GM12878 (cell line): ENCODE measurements around the gene CD52. TPM values are rescaled to one million over a fixed set of nuclear protein-coding genes. Genes with fewer than 3 reads are reported as not detected.

Experiments
- ATAC-seq: fragments of 200-7000 bp; cut with Tn5 transposase; 3 replicates; pipeline ENCODE4 v1.9.1; 2020; ENCODE audit warnings: mild to moderate bottlenecking, moderate library complexity
- BruUV-seq: library from RNA; stranded (reverse); fragments of 400-500 nt; replicated peaks from 2 replicates; lab custom pipeline; 2021; lab: Mats Ljungman, UMichigan
- CTCF ChIA-PET: fragments of 300-600 bp; sonication (Branson Sonifier 250); formaldehyde crosslinking; extraction: SDS; loops from one replicate; lab custom pipeline; 2021; ENCODE audit warnings: inconsistent platforms; lab: Yijun Ruan, JAX
- POLR2A ChIA-PET: fragments of 350-600 bp; formaldehyde crosslinking; extraction: SDS; loops from one replicate; lab custom pipeline; 2021; ENCODE audit warnings: inconsistent platforms; lab: Charles Lee
- RAD21 ChIA-PET: fragments of 300-600 bp; sonication (Branson Sonifier 250); formaldehyde crosslinking; loops from one replicate; lab custom pipeline; 2023; ENCODE audit warnings: antibody characterized with exemption; ENCODE audit not compliant: unreplicated experiment; lab: Charles Lee
- SMC1A ChIA-PET: fragments of 300-600 bp; sonication (Branson Sonifier 250); formaldehyde crosslinking; loops from one replicate; lab custom pipeline; 2023; ENCODE audit not compliant: unreplicated experiment, uncharacterized antibody; lab: Charles Lee
- DNase-seq: peaks from one replicate; pipeline ENCODE4 v3.0.0-alpha.2; 2011; ENCODE audit warnings: low read depth, low spot score
- FAIRE-seq: peaks from 3 replicates; lab custom pipeline; 2011; peaks lifted over from hg19 to GRCh38; lab: Jason Lieb, UNC
- H2AFZ ChIP-seq: 2 replicates; pipeline ENCODE4 v1.6.0; 2011; ENCODE audit warnings: low read depth, low read length, control low read depth; ENCODE audit not compliant: control insufficient read depth
- H3K27ac ChIP-seq: 2 replicates; pipeline ENCODE4 v1.5.1; 2011; ENCODE audit warnings: control low read depth; ENCODE audit not compliant: control insufficient read depth, insufficient read depth
- H3K27me3 ChIP-seq, 2 experiments: replicated peaks in 1 of 2; 2 replicates each; pipeline versions ENCODE4 v1.6.0 to v1.6.1; 2011; ENCODE audit warnings: low read length in 1 of 2; ENCODE audit not compliant: control insufficient read depth in 2 of 2, insufficient read depth in 2 of 2
- H3K36me3 ChIP-seq, 2 experiments: 2 replicates each; pipeline ENCODE4 v1.5.1; 2011; ENCODE audit warnings: low read length in 1 of 2; ENCODE audit not compliant: control insufficient read depth in 2 of 2, insufficient read depth in 2 of 2
- H3K4me1 ChIP-seq: 2 replicates; pipeline ENCODE4 v1.6.1; 2011; ENCODE audit warnings: mild to moderate bottlenecking, low read length, moderate library complexity, mixed read lengths; ENCODE audit not compliant: control insufficient read depth, insufficient read depth
- H3K4me2 ChIP-seq: 2 replicates; pipeline ENCODE4 v1.6.0; 2011; ENCODE audit warnings: control low read depth; ENCODE audit not compliant: control insufficient read depth, insufficient read depth
- H3K4me3 ChIP-seq: fragments of 200-600 bp; sonication (generic); 2 replicates; pipeline ENCODE4 v1.5.1; 2016
- H3K79me2 ChIP-seq: 2 replicates; pipeline ENCODE4 v1.6.0; 2011; ENCODE audit warnings: low read length; ENCODE audit not compliant: control insufficient read depth, insufficient read depth
- H3K9ac ChIP-seq: 2 replicates; pipeline ENCODE4 v1.8.0; 2011; ENCODE audit warnings: low read length, control low read depth, mixed read lengths; ENCODE audit not compliant: control insufficient read depth, insufficient read depth
- H3K9me3 ChIP-seq: replicated peaks from 3 replicates; pipeline ENCODE4 v1.5.1; 2011; ENCODE audit warnings: mild to moderate bottlenecking, low read length; ENCODE audit not compliant: control insufficient read depth, insufficient read depth
- H4K20me1 ChIP-seq: 2 replicates; pipeline ENCODE4 v1.6.0; 2011; ENCODE audit not compliant: control insufficient read depth, insufficient read depth
- BCLAF1 ChIP-seq: fragments of 450-650 bp; IDR thresholded peaks from 2 replicates; pipeline ENCODE4 v1.6.1; 2017; ENCODE audit warnings: antibody characterized with exemption, mild to moderate bottlenecking, moderate library complexity
- E2F4 ChIP-seq: IDR thresholded peaks from 2 replicates; pipeline ENCODE4 v1.6.1; 2012; ENCODE audit warnings: low read depth, low read length, improper control_type of control experiment
- EGR1 ChIP-seq, 2 experiments: IDR thresholded peaks; 1 replicate in 1 of 2; 2 replicates in 1 of 2; pipeline ENCODE4 v1.6.1; 2011 to 2012; ENCODE audit warnings: low read depth in 2 of 2, low read length in 2 of 2, borderline replicate concordance in 1 of 2, mild to moderate bottlenecking in 1 of 2, moderate library complexity in 1 of 2
- ETV6 ChIP-seq, 2 experiments: fragments of 450-650 bp in 1 of 2; IDR thresholded peaks in 1 of 2; conservative IDR thresholded peaks in 1 of 2; 2 replicates each; pipeline ENCODE4 v1.6.1; 2014; ENCODE audit warnings: antibody characterized with exemption in 1 of 2, borderline replicate concordance in 1 of 2, low read depth in 1 of 2, mild to moderate bottlenecking in 1 of 2, moderate library complexity in 1 of 2
- GABPA ChIP-seq: IDR thresholded peaks from 2 replicates; pipeline ENCODE4 v1.6.1; 2014; ENCODE audit warnings: antibody characterized with exemption, low read depth, mild to moderate bottlenecking, inconsistent platforms
- HDAC2 ChIP-seq: fragments of 200-600 bp; sonication (generic); IDR thresholded peaks from 2 replicates; pipeline ENCODE4 v1.6.1; 2017
- IKZF1 ChIP-seq: fragments of 450-650 bp; conservative IDR thresholded peaks from 2 replicates; pipeline ENCODE4 v1.6.1; 2017; ENCODE audit warnings: antibody characterized with exemption, mild to moderate bottlenecking
- MAX ChIP-seq: IDR thresholded peaks from 2 replicates; pipeline ENCODE4 v1.6.1; 2012; ENCODE audit warnings: low read depth, low read length, improper control_type of control experiment
- PML ChIP-seq: IDR thresholded peaks from 2 replicates; pipeline ENCODE4 v1.6.1; 2012; ENCODE audit warnings: low read length, inconsistent platforms
- POLR2A ChIP-seq: IDR thresholded peaks from 2 replicates; pipeline ENCODE4 v1.6.1; 2011; ENCODE audit warnings: low read depth, mild to moderate bottlenecking, low read length
- POLR2AphosphoS5 ChIP-seq: IDR thresholded peaks from 2 replicates; pipeline ENCODE4 v1.6.1; 2011; ENCODE audit warnings: mild to moderate bottlenecking, low read length, inconsistent platforms
- RB1 ChIP-seq: fragments of 450-650 bp; formaldehyde crosslinking; IDR thresholded peaks from 2 replicates; pipeline ENCODE4 v1.6.1; 2017; ENCODE audit warnings: mild to moderate bottlenecking, borderline replicate concordance
- RBBP5 ChIP-seq: fragments of 200-600 bp; sonication (generic); conservative IDR thresholded peaks from 2 replicates; pipeline ENCODE4 v1.6.1; 2016
- SPI1 ChIP-seq: IDR thresholded peaks from 2 replicates; pipeline ENCODE4 v1.6.1; 2011; ENCODE audit warnings: low read depth, mild to moderate bottlenecking, low read length, moderate library complexity, borderline replicate concordance; ENCODE audit not compliant: insufficient read depth
- TBL1XR1 ChIP-seq: IDR thresholded peaks from 2 replicates; pipeline ENCODE4 v1.6.1; 2012; ENCODE audit warnings: low read depth, low read length, improper control_type of control experiment
- ZNF24 ChIP-seq: fragments of 450-650 bp; IDR thresholded peaks from 2 replicates; pipeline ENCODE4 v1.6.1; 2017; ENCODE audit warnings: antibody characterized with exemption, mild to moderate bottlenecking
- ZNF384 ChIP-seq: IDR thresholded peaks from 2 replicates; pipeline ENCODE4 v1.6.1; 2012; ENCODE audit warnings: low read depth, mild to moderate bottlenecking, low read length, improper control_type of control experiment, borderline replicate concordance
- WGBS: methylation state at CpG from one replicate; pipeline ENCODE4 v1.1.6; 2016; ENCODE audit warnings: low lambda C conversion rate; ENCODE audit not compliant: insufficient replicate concordance, insufficient coverage; ENCODE audit errors: missing lambda C conversion rate; 5-methylcytosine and 5-hydroxymethylcytosine counted together
- in situ Hi-C: fragments of 300-500 bp; cut with MboI; formaldehyde crosslinking; loops from 9 replicates; pipeline ENCODE4 v1.14.3; 2018; ENCODE audit warnings: mixed read lengths
- intact Hi-C: fragments of 100-400 bp; cut with micrococcal nuclease; formaldehyde crosslinking; loops from one replicate; pipeline ENCODE4 v1.14.2; 2022; ENCODE audit not compliant: unreplicated experiment
- polyA plus RNA-seq, 11 experiments: library from polyadenylated mRNA; depleted of rRNA in 4 of 11; unstranded in 6 of 11; stranded (reverse) in 5 of 11; fragments of >200 nt; fragmentation: Nextera tagmentation in 4 of 11; fragmentation: Illumina TruSeq in 1 of 11; extraction: Ambion mirVana in 4 of 11; extraction: Trizol in 1 of 11; gene quantifications; 1 replicate in 1 of 11; 2 replicates in 10 of 11; pipeline versions ENCODE4 v1.2.1 to v1.2.3, GENCODE V29; 2011 to 2016; ENCODE audit warnings: inconsistent platforms in 2 of 11, missing spikeins in 2 of 11, low read depth in 1 of 11
- total RNA-seq, 4 experiments: library from RNA; depleted of rRNA in 3 of 4; stranded (reverse); fragments of >200 nt in 3 of 4; fragmentation: Illumina TruSeq in 1 of 4; extraction: Trizol in 1 of 4; gene quantifications; 2 replicates each; pipeline versions ENCODE4 v1.2.1 to v1.2.3, GENCODE V29; 2013 to 2021

Gene CD52
- total and polyA plus RNA-seq, 10 of the 15 experiments (the other 5 are each of a cell fraction or from before 2014, with no cell fraction given) = 237 to 2,736 (median 532) TPM

DNA sequence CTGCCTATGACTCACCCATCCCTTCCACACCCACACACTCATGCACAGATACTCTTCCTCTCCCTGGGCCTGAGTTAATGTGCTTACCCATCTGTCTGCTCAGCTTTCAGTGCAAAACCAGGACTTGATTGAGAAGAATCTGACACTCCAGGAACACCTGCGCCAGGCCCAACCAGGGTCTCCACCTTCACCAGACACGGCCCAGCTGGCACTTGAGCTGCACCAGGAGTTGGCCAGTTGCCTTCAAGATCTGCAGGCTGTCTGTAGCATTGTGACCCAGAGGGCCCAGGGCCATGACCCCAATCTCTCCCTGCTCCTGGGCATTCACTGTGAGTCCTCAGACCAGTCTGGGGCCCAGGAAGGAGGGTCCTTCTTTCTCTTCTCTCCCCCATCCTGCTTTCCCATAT, 41.3 kb upstream of the CD52 start:
- no peak for TF ChIP-seq ZNF24
- no peak for TF ChIP-seq RBBP5
- TF ChIP-seq E2F4 = no peak
- no peak for TF ChIP-seq EGR1 (IDR thresholded peaks at IDR 0.05; ENCODE audit: borderline replicate concordance in 1 of 2, low read depth in 2 of 2, low read length in 2 of 2)
- no peak for TF ChIP-seq POLR2AphosphoS5
- no peak for TF ChIP-seq GABPA
- TF ChIP-seq HDAC2 = no peak
- TF ChIP-seq SPI1 = no peak
- no peak for TF ChIP-seq IKZF1
- no peak for TF ChIP-seq RB1
- TF ChIP-seq POLR2A = no peak
- no peak for TF ChIP-seq ETV6 (conservative IDR thresholded peaks at IDR 0.05 in 1 of 2, IDR thresholded peaks at IDR 0.05 in 1 of 2; ENCODE audit: borderline replicate concordance in 1 of 2, low read depth in 1 of 2)
- TF ChIP-seq ZNF384 = no peak
- TF ChIP-seq MAX = no peak
- TF ChIP-seq TBL1XR1 = no peak
- TF ChIP-seq BCLAF1 = no peak
- TF ChIP-seq PML = no peak
- no peak overlapping the region for H3K9ac ChIP-seq
- no peaks in the 10 kb centered on the region for H4K20me1 ChIP-seq
- DNase-seq (no peak), ATAC-seq (no peak), FAIRE-seq (no peak)
- no peak overlapping the region for H2AFZ ChIP-seq
- in situ Hi-C loops = no loop called here
- peak overlapping the region; percentile 52; the same call in 1 of the 2 replicates for H3K27ac ChIP-seq
- no peaks in the 10 kb centered on the region for H3K27me3 ChIP-seq
- H3K4me2 ChIP-seq = no peak overlapping the region
- RAD21 ChIA-PET = interaction anchor here (1.0 to 8.9 kb wide), 6 partner anchors 9 to 141 kb away, joined by 4 to 113 read pairs (median 8); partner anchors contain the start of gene CD52
- CTCF ChIA-PET = interaction anchor here (0.6 to 18.0 kb wide), 18 partner anchors 11 to 140 kb away, joined by 3 to 879 read pairs (median 5); partner anchors contain the start of genes CD52, CEP85 and ZNF593
- WGBS = 92% methylated on average over 2 of the region's 2 CpGs
- H3K79me2 ChIP-seq = peaks cover 23% of the 10 kb centered on the region
- H3K4me1 ChIP-seq = peaks cover 42% of the 10 kb centered on the region
- no peaks in the 10 kb centered on the region for H3K9me3 ChIP-seq
- POLR2A ChIA-PET = interaction anchor here (1.3 to 1.7 kb wide), 2 partner anchors 12 to 43 kb away, joined by 5 to 6 read pairs; no protein-coding TSS in a partner anchor
- no TSS peak for BruUV-seq
- peaks cover 14 to 19% of the 10 kb centered on the region in 2 experiments for H3K36me3 ChIP-seq
- H3K4me3 ChIP-seq = no peak overlapping the region
- intact Hi-C loops = no loop called here
- SMC1A ChIA-PET = interaction anchor here (0.6 to 9.1 kb wide), 9 partner anchors 9 to 140 kb away, joined by 3 to 119 read pairs (median 3); partner anchors contain the start of genes CD52 and CEP85
